ENCODE data around the gene CSTF2T.

GRCh38 chr10:51699145-51699474 lies 285 bp downstream of the CSTF2T start:
- TF ChIP-seq, protein P1, sequence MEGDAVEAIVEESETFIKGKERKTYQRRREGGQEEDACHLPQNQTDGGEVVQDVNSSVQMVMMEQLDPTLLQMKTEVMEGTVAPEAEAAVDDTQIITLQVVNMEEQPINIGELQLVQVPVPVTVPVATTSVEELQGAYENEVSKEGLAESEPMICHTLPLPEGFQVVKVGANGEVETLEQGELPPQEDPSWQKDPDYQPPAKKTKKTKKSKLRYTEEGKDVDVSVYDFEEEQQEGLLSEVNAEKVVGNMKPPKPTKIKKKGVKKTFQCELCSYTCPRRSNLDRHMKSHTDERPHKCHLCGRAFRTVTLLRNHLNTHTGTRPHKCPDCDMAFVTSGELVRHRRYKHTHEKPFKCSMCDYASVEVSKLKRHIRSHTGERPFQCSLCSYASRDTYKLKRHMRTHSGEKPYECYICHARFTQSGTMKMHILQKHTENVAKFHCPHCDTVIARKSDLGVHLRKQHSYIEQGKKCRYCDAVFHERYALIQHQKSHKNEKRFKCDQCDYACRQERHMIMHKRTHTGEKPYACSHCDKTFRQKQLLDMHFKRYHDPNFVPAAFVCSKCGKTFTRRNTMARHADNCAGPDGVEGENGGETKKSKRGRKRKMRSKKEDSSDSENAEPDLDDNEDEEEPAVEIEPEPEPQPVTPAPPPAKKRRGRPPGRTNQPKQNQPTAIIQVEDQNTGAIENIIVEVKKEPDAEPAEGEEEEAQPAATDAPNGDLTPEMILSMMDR (conservative IDR thresholded peaks at IDR 0.05; ENCODE audit: low read depth, low read length) = no peak
- TF ChIP-seq EZH2 (IDR thresholded peaks at IDR 0.05; ENCODE audit: borderline replicate concordance, low read depth, low read length, poor library complexity, severe bottlenecking) = no peak

Measured in A673 (cell line).